PC-9 (cell line): ENCODE data around the gene SLC46A3. TPM values are rescaled to one million over a fixed set of nuclear protein-coding genes. Genes with fewer than 3 reads are reported as not detected.

ENCODE experiments used
- BruUV-seq: library from RNA; stranded (reverse); fragments of 400-500 nt; replicated peaks from 2 replicates; lab custom pipeline; 2021; lab: Mats Ljungman, UMichigan
- CTCF ChIA-PET: fragments of 300-600 bp; sonication (Branson Sonifier 250); formaldehyde crosslinking; loops from one replicate; lab custom pipeline; 2022; ENCODE audit warnings: antibody characterized with exemption; lab: Charles Lee
- POLR2A ChIA-PET: fragments of 300-600 bp; sonication (Branson Sonifier 250); formaldehyde crosslinking; loops from one replicate; lab custom pipeline; 2022; ENCODE audit warnings: antibody characterized with exemption; ENCODE audit not compliant: unreplicated experiment; lab: Charles Lee
- DNase-seq, 2 experiments: peaks; one replicate each; pipeline versions ENCODE4 v3.0.0 to v3.0.0-alpha.2; 2015 to 2022; ENCODE audit warnings: mixed read lengths in 1 of 2
- H2AFZ ChIP-seq: fragments of 200-600 bp; sonication (generic); 2 replicates; pipeline ENCODE4 v1.8.1; 2017; ENCODE audit warnings: antibody characterized with exemption
- H3F3A ChIP-seq: fragments of 200-600 bp; sonication (generic); 2 replicates; pipeline ENCODE4 v1.8.1; 2017; ENCODE audit warnings: antibody characterized with exemption, mild to moderate bottlenecking, low read depth; ENCODE audit not compliant: insufficient read depth
- H3K27ac ChIP-seq: fragments of 200-600 bp; sonication (generic); 2 replicates; pipeline ENCODE4 v1.6.1; 2016; ENCODE audit warnings: mixed run types
- H3K27me3 ChIP-seq: fragments of 200-600 bp; sonication (generic); 2 replicates; pipeline ENCODE4 v1.6.1; 2016; ENCODE audit warnings: low read depth, mixed run types; ENCODE audit not compliant: insufficient read depth
- H3K36me3 ChIP-seq: fragments of 200-600 bp; sonication (generic); 2 replicates; pipeline ENCODE4 v1.6.1; 2016; ENCODE audit warnings: low read depth, mixed run types
- H3K4me1 ChIP-seq: fragments of 200-600 bp; sonication (generic); replicated peaks from 2 replicates; pipeline ENCODE4 v1.6.1; 2016; ENCODE audit warnings: mixed run types; ENCODE audit not compliant: insufficient read depth
- H3K4me2 ChIP-seq: fragments of 200-600 bp; sonication (generic); 2 replicates; pipeline ENCODE4 v1.6.1; 2017; ENCODE audit warnings: mixed run types
- H3K4me3 ChIP-seq: fragments of 200-600 bp; sonication (generic); 2 replicates; pipeline ENCODE4 v1.6.1; 2016; ENCODE audit warnings: mixed run types
- H3K79me2 ChIP-seq: fragments of 200-600 bp; sonication (generic); 2 replicates; pipeline ENCODE4 v1.6.1; 2017; ENCODE audit warnings: low read depth, mixed run types
- H3K9me2 ChIP-seq: fragments of 200-600 bp; sonication (generic); 2 replicates; pipeline ENCODE4 v1.8.1; 2017; ENCODE audit warnings: mild to moderate bottlenecking; ENCODE audit not compliant: insufficient read depth
- H3K9me3 ChIP-seq: fragments of 200-600 bp; sonication (generic); 2 replicates; pipeline ENCODE4 v1.8.1; 2016; ENCODE audit warnings: low read depth; ENCODE audit not compliant: insufficient read depth
- H4K20me1 ChIP-seq: fragments of 200-600 bp; sonication (generic); 2 replicates; pipeline ENCODE4 v1.8.1; 2017; ENCODE audit not compliant: insufficient read depth
- CTCF ChIP-seq: fragments of 200-600 bp; sonication (generic); conservative IDR thresholded peaks from 2 replicates; pipeline ENCODE4 v1.6.1; 2017; ENCODE audit warnings: mixed run types, antibody characterized with exemption, mild to moderate bottlenecking, moderate library complexity
- EZH2 ChIP-seq: fragments of 200-600 bp; sonication (generic); IDR thresholded peaks from 2 replicates; pipeline ENCODE4 v1.8.0; 2017; ENCODE audit warnings: antibody characterized with exemption, low read depth
- intact Hi-C: fragments of 100-400 bp; cut with micrococcal nuclease; formaldehyde crosslinking; loops from one replicate; pipeline ENCODE4 v1.10.0; 2022; ENCODE audit not compliant: unreplicated experiment
- total RNA-seq: library from RNA; stranded (reverse); gene quantifications from 2 replicates; pipeline ENCODE4 v1.2.3, GENCODE V29; 2021

Gene SLC46A3
- total RNA-seq, 1 experiment from 2014 or later = 0.15 TPM

- Histone ChIP-seq H2AFZ (no peak overlapping the region), H3K4me3 (no peak overlapping the region), H3K4me1 (peaks cover 4% of the 10 kb centered on the region; the same call in 1 of the 2 replicates), H4K20me1 (no peaks in the 10 kb centered on the region), H3K79me2 (no peaks in the 10 kb centered on the region), H3K4me2 (no peak overlapping the region), H3K9me3 (no peaks in the 10 kb centered on the region), H3K27me3 (peaks cover 5% of the 10 kb centered on the region; the same call in 1 of the 2 replicates), H3K36me3 (no peaks in the 10 kb centered on the region), H3K9me2 (no peaks in the 10 kb centered on the region), H3F3A (peaks cover 6% of the 10 kb centered on the region; the same call in 1 of the 2 replicates), H3K27ac (no peak overlapping the region)
- DNase-seq = no peak
- POLR2A ChIA-PET = no interaction called here
- BruUV-seq = no TSS peak
- CTCF ChIA-PET = no interaction called here
- intact Hi-C loops = no loop called here
- TF ChIP-seq CTCF = no peak
- no peak for TF ChIP-seq EZH2
These were observed 22.3 kb upstream of the SLC46A3 start for GRCh38 chr13:28741084-28741491.

GRCh38 chr13:28739376-28739775 lies 20.6 kb upstream of the SLC46A3 start:
- no peaks in the 10 kb centered on the region for H3K9me3 ChIP-seq
- ChIA-PET CTCF (no interaction called here), POLR2A (no interaction called here)
- no peak overlapping the region for H3K27ac ChIP-seq
- BruUV-seq = no TSS peak
- no peaks in the 10 kb centered on the region for H3K36me3 ChIP-seq
- peaks cover 5% of the 10 kb centered on the region; the same call in 1 of the 2 replicates for H3K27me3 ChIP-seq
- peaks cover 3% of the 10 kb centered on the region; the same call in 1 of the 2 replicates for H3F3A ChIP-seq
- intact Hi-C loops = no loop called here
- no peak overlapping the region for H2AFZ ChIP-seq
- no peaks in the 10 kb centered on the region for H4K20me1 ChIP-seq
- no peak overlapping the region for H3K4me2 ChIP-seq
- H3K9me2 ChIP-seq = no peaks in the 10 kb centered on the region
- H3K4me3 ChIP-seq = no peak overlapping the region
- H3K79me2 ChIP-seq = no peaks in the 10 kb centered on the region
- TF ChIP-seq EZH2 (no peak), CTCF (no peak)
- no peak for DNase-seq
- H3K4me1 ChIP-seq = peaks cover 4% of the 10 kb centered on the region; the same call in 1 of the 2 replicates

- H3K4me1 ChIP-seq = no peaks in the 10 kb centered on the region
- no peak overlapping the region for H3K4me2 ChIP-seq
- no peaks in the 10 kb centered on the region for H4K20me1 ChIP-seq
- H3K9me3 ChIP-seq = no peaks in the 10 kb centered on the region
- H3K9me2 ChIP-seq = no peaks in the 10 kb centered on the region
- H2AFZ ChIP-seq = no peak overlapping the region
- H3F3A ChIP-seq = no peaks in the 10 kb centered on the region
- CTCF ChIA-PET = interaction anchor here (0.7 kb wide), 1 partner anchor 1373 kb away, joined by 6 read pairs; no protein-coding TSS in a partner anchor
- peaks cover 5% of the 10 kb centered on the region; the same call in 1 of the 2 replicates for H3K27me3 ChIP-seq
- POLR2A ChIA-PET = no interaction called here
- TF ChIP-seq EZH2 (no peak), CTCF (no peak)
- intact Hi-C loops = no loop called here
- no peaks in the 10 kb centered on the region for H3K36me3 ChIP-seq
- no peak for DNase-seq
- no peak overlapping the region for H3K4me3 ChIP-seq
- no TSS peak for BruUV-seq
- no peaks in the 10 kb centered on the region for H3K79me2 ChIP-seq
- no peak overlapping the region for H3K27ac ChIP-seq
These were observed 16.8 kb upstream of the SLC46A3 start for GRCh38 chr13:28735481-28736029.
